ENCODE results near the gene DAAM1. TPM values are rescaled to one million over a fixed set of nuclear protein-coding genes. Genes with fewer than 3 reads are reported as not detected.

DAAM1 gene
- total RNA-seq, 3 donors from 2014 or later (not counting 1 experiment from before 2014, with no cell fraction given): 10.9 to 31.4 (median 12.6) TPM

DNA sequence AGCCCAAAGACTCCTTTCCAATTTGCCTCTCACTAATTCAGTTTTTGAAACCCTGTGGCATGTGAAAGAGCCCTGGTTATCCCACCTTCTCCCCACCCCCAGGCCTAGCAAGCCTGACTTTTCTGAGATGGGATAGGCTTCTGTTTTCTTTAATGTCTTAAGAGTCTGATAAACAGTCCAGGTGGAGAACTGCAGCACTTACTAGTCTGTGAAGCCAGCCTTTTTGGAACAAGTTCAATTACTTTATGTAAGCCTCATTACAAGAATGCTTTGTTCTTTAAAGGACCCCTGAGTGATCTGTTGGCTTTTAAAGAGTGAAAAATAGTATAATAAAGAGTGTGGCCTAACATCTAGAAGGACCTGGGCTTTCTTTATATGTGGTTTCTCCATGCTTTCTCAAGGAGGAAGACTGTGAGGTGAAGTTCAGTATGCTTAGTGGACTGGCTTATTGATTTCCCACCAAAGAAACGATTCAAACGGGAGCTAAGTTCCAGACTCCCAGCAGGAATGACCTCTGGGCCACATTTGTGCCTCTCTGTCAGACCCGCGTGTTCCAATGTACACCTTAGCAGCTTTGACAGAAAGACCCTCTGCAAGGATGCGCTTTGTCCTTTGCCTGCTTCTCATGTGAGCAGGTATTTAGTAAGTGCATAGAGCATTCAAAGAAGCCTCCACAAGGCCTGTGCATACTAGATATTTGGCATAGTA is 129.5 kb downstream of the DAAM1 start:
- intact Hi-C loops (cut with micrococcal nuclease): no loop called here
- Histone ChIP-seq H3K4me1 (ENCODE audit: control insufficient read depth, insufficient read depth, low read length) (no peaks in the 10 kb centered on the region), H3K27me3 (ENCODE audit: control insufficient read depth, insufficient read depth, low read length) (no peaks in the 10 kb centered on the region), H3K27ac (ENCODE audit: low read length) (no peak overlapping the region), H3K9me3 (ENCODE audit: control insufficient read depth, insufficient read depth, low read length) (no peaks in the 10 kb centered on the region), H3K4me3 (ENCODE audit: low read length) (no peak overlapping the region), H3K36me3 (ENCODE audit: control insufficient read depth, insufficient read depth, low read length) (no peaks in the 10 kb centered on the region)
- H3K4me3 Mint-ChIP-seq: no peak overlapping the region
- TF ChIP-seq, protein P1, sequence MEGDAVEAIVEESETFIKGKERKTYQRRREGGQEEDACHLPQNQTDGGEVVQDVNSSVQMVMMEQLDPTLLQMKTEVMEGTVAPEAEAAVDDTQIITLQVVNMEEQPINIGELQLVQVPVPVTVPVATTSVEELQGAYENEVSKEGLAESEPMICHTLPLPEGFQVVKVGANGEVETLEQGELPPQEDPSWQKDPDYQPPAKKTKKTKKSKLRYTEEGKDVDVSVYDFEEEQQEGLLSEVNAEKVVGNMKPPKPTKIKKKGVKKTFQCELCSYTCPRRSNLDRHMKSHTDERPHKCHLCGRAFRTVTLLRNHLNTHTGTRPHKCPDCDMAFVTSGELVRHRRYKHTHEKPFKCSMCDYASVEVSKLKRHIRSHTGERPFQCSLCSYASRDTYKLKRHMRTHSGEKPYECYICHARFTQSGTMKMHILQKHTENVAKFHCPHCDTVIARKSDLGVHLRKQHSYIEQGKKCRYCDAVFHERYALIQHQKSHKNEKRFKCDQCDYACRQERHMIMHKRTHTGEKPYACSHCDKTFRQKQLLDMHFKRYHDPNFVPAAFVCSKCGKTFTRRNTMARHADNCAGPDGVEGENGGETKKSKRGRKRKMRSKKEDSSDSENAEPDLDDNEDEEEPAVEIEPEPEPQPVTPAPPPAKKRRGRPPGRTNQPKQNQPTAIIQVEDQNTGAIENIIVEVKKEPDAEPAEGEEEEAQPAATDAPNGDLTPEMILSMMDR (IDR thresholded peaks at IDR 0.05): no peak
- no peaks in the 10 kb centered on the region for H3K9me3 Mint-ChIP-seq
- H3K27me3 Mint-ChIP-seq (ENCODE audit: low read depth in 2 of 2): no peaks in the 10 kb centered on the region
- ATAC-seq: no peak
- H3K36me3 Mint-ChIP-seq: no peaks in the 10 kb centered on the region
- no peak overlapping the region for H3K27ac Mint-ChIP-seq
- peaks cover 5 to 9% of the 10 kb centered on the region in 2 donors for H3K4me1 Mint-ChIP-seq
- WGBS (ENCODE audit: insufficient coverage): 95% methylated on average over 5 of the region's 5 CpGs
- no peak for DNase-seq

DNA sequence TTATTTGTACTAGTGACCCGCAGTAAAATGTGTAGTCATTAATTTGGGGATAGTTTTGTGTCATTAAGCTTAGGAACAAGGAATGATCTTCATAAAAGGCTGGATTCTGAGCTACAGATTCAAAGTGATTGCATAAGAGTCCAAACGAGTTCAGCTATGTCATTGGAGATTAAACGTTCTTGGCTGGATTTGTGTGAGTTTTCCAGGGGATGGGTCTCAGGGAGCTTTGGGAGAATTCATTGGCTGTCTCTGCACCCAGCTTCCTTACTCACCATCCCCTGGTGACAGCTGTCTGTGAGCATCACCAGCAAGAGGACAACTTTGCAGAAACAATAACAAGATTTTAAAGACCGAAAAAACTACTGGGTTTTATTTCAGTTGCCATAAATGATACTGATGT is 130.4 kb downstream of the DAAM1 start:
- no peaks in the 10 kb centered on the region for H3K36me3 Mint-ChIP-seq
- Histone ChIP-seq H3K4me1 (ENCODE audit: control insufficient read depth, insufficient read depth, low read length) (no peaks in the 10 kb centered on the region), H3K27me3 (ENCODE audit: control insufficient read depth, insufficient read depth, low read length) (no peaks in the 10 kb centered on the region), H3K4me3 (ENCODE audit: low read length) (no peak overlapping the region), H3K9me3 (ENCODE audit: control insufficient read depth, insufficient read depth, low read length) (no peaks in the 10 kb centered on the region), H3K36me3 (ENCODE audit: control insufficient read depth, insufficient read depth, low read length) (no peaks in the 10 kb centered on the region), H3K27ac (ENCODE audit: low read length) (no peak overlapping the region)
- no peaks in the 10 kb centered on the region for H3K9me3 Mint-ChIP-seq
- H3K27me3 Mint-ChIP-seq (ENCODE audit: low read depth in 2 of 2): no peaks in the 10 kb centered on the region
- no peak overlapping the region for H3K27ac Mint-ChIP-seq
- DNase-seq: no peak
- TF ChIP-seq, protein P1 (IDR thresholded peaks at IDR 0.05): no peak
- ATAC-seq: no peak
- 80% methylated on average over 3 of the region's 4 CpGs for WGBS (ENCODE audit: insufficient coverage)
- H3K4me1 Mint-ChIP-seq: peaks cover 5 to 9% of the 10 kb centered on the region in 2 donors
- intact Hi-C loops (cut with micrococcal nuclease): no loop called here
- H3K4me3 Mint-ChIP-seq: no peak overlapping the region

DNA sequence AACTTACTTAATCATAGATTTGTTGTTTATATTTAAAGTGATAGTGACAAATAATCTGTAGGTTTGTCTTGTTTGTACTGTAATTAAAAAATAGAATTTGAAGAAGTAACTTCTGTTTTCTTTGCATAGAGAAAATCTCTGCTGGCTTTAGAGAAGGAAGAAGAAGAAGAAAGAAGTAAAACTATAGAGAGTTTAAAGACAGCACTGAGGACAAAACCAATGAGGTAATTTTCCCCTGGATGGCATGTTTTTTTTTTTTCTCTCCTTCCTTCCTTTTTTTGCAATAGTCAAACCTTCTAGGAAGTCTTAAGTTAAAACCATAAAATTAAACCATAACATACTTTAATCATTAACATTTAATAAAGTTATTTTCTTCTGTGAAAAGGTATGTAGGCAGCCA is 131.9 kb downstream of the DAAM1 start:
- Mint-ChIP-seq H3K4me1 (peaks cover 5 to 9% of the 10 kb centered on the region in 2 donors), H3K27ac (no peak overlapping the region), H3K27me3 (ENCODE audit: low read depth in 2 of 2) (no peaks in the 10 kb centered on the region), H3K9me3 (no peaks in the 10 kb centered on the region), H3K36me3 (no peaks in the 10 kb centered on the region), H3K4me3 (no peak overlapping the region)
- ATAC-seq: no peak
- Histone ChIP-seq H3K27ac (ENCODE audit: low read length) (no peak overlapping the region), H3K36me3 (ENCODE audit: control insufficient read depth, insufficient read depth, low read length) (peaks cover 3% of the 10 kb centered on the region), H3K4me1 (ENCODE audit: control insufficient read depth, insufficient read depth, low read length) (no peaks in the 10 kb centered on the region), H3K4me3 (ENCODE audit: low read length) (no peak overlapping the region), H3K9me3 (ENCODE audit: control insufficient read depth, insufficient read depth, low read length) (no peaks in the 10 kb centered on the region), H3K27me3 (ENCODE audit: control insufficient read depth, insufficient read depth, low read length) (no peaks in the 10 kb centered on the region)
- TF ChIP-seq, protein P1 (IDR thresholded peaks at IDR 0.05): no peak
- DNase-seq: no peak
- intact Hi-C loops (cut with micrococcal nuclease): no loop called here

Data from natural killer cell (primary cell).